H1 (cell line): ENCODE measurements around the gene MPC1. TPM values are rescaled to one million over a fixed set of nuclear protein-coding genes. Genes with fewer than 3 reads are reported as not detected.

Experiments used
- CTCF ChIA-PET: fragments of 300-600 bp; sonication (Branson Sonifier 250); formaldehyde crosslinking; loops from one replicate; lab custom pipeline; 2021; ENCODE audit not compliant: partially characterized antibody; lab: Charles Lee
- POLR2A ChIA-PET: fragments of 300-600 bp; sonication (Branson Sonifier 250); formaldehyde crosslinking; loops from one replicate; lab custom pipeline; 2021; ENCODE audit warnings: inconsistent platforms; ENCODE audit not compliant: partially characterized antibody; lab: Charles Lee
- DNase-seq, 2 experiments: peaks; one replicate each; pipeline versions ENCODE4 v3.0.0 to v3.0.0-alpha.2; 2010 to 2022; ENCODE audit warnings: low spot score in 2 of 2, low read depth in 1 of 2, mixed read lengths in 1 of 2
- FAIRE-seq: peaks from 2 replicates; lab custom pipeline; 2011; peaks lifted over from hg19 to GRCh38; lab: Jason Lieb, UNC
- H2AFZ ChIP-seq: 2 replicates; pipeline ENCODE4 v1.8.1; 2012; ENCODE audit warnings: low read length, inconsistent platforms
- H2AK5ac ChIP-seq: 2 replicates; pipeline ENCODE4 v1.6.1; 2013; ENCODE audit warnings: low read depth, low read length
- H2BK120ac ChIP-seq: replicated peaks from 2 replicates; pipeline ENCODE3; 2013; ENCODE audit warnings: low read depth, low read length, inconsistent platforms
- H2BK12ac ChIP-seq: 2 replicates; pipeline ENCODE4 v1.6.1; 2013; ENCODE audit warnings: low read depth, low read length
- H2BK15ac ChIP-seq: 2 replicates; pipeline ENCODE4 v1.6.1; 2013; ENCODE audit warnings: low read length
- H2BK20ac ChIP-seq: 2 replicates; pipeline ENCODE4 v1.6.1; 2013; ENCODE audit warnings: low read length
- H2BK5ac ChIP-seq: 2 replicates; pipeline ENCODE4 v1.6.1; 2013; ENCODE audit warnings: low read depth, low read length
- H3K14ac ChIP-seq: 2 replicates; pipeline ENCODE4 v1.6.1; 2013; ENCODE audit warnings: inconsistent platforms; ENCODE audit not compliant: insufficient read length
- H3K18ac ChIP-seq: 2 replicates; pipeline ENCODE4 v1.6.1; 2013; ENCODE audit warnings: low read length; ENCODE audit errors: extremely low read depth
- H3K23ac ChIP-seq: 2 replicates; pipeline ENCODE4 v1.6.1; 2013; ENCODE audit warnings: inconsistent platforms; ENCODE audit not compliant: insufficient read length
- H3K23me2 ChIP-seq: 2 replicates; pipeline ENCODE4 v1.6.1; 2013; ENCODE audit warnings: low read depth, low read length
- H3K27ac ChIP-seq: 2 replicates; pipeline ENCODE4 v1.6.1; 2011; ENCODE audit warnings: low read depth, low read length, inconsistent platforms
- H3K27me3 ChIP-seq, 4 experiments: replicated peaks in 1 of 4; 1 replicate in 1 of 4; 2 replicates in 3 of 4; pipeline versions ENCODE4 v1.6.1 to v1.8.1; 2011 to 2013; ENCODE audit warnings: low read length in 3 of 4, mild to moderate bottlenecking in 3 of 4, inconsistent platforms in 2 of 4, mixed read lengths in 2 of 4, moderate library complexity in 1 of 4; ENCODE audit not compliant: control insufficient read depth in 3 of 4, insufficient read depth in 3 of 4; ENCODE audit errors: extremely low read depth in 1 of 4
- H3K36me3 ChIP-seq, 4 experiments: 2 replicates each; pipeline versions ENCODE4 v1.6.1 to v1.8.1; 2011 to 2013; ENCODE audit warnings: mild to moderate bottlenecking in 4 of 4, low read length in 3 of 4, moderate library complexity in 2 of 4, control low read depth in 1 of 4, inconsistent platforms in 1 of 4; ENCODE audit not compliant: insufficient read depth in 4 of 4, control insufficient read depth in 2 of 4
- H3K4ac ChIP-seq: replicated peaks from 2 replicates; pipeline ENCODE3; 2013; ENCODE audit warnings: low read length, low read depth, mixed read lengths, inconsistent platforms; ENCODE audit not compliant: insufficient read length
- H3K4me1 ChIP-seq, 4 experiments: replicated peaks in 1 of 4; 1 replicate in 1 of 4; 2 replicates in 3 of 4; pipeline versions ENCODE4 v1.6.1 to v1.8.1; 2011 to 2013; ENCODE audit warnings: low read length in 3 of 4, inconsistent platforms in 2 of 4, mixed read lengths in 1 of 4; ENCODE audit not compliant: insufficient read depth in 4 of 4, control insufficient read depth in 3 of 4
- H3K4me2 ChIP-seq, 2 experiments: 2 replicates each; pipeline versions ENCODE4 v1.6.1 to v1.8.1; 2011 to 2013; ENCODE audit warnings: low read depth in 2 of 2, low read length in 2 of 2, control low read depth in 1 of 2, inconsistent platforms in 1 of 2, mild to moderate bottlenecking in 1 of 2; ENCODE audit not compliant: insufficient read depth in 1 of 2
- H3K4me3 ChIP-seq, 4 experiments: fragments of 200-600, 300-600 bp in 1 of 4; sonication (generic), shearing (Covaris generic), sonication (Bioruptor Twin) in 1 of 4; 2 replicates each; pipeline versions ENCODE4 v1.5.1 to v1.8.1; 2011 to 2016; ENCODE audit warnings: low read length in 4 of 4, low read depth in 3 of 4, control low read depth in 2 of 4, inconsistent platforms in 2 of 4, mild to moderate bottlenecking in 2 of 4, mixed read lengths in 1 of 4, moderate library complexity in 1 of 4; ENCODE audit not compliant: insufficient read depth in 2 of 4; ENCODE audit errors: extremely low read depth in 1 of 4
- H3K56ac ChIP-seq: replicated peaks from 2 replicates; pipeline ENCODE3; 2013; ENCODE audit warnings: low read depth, mild to moderate bottlenecking, mixed read lengths, low read length, inconsistent platforms; ENCODE audit not compliant: insufficient read length
- H3K79me1 ChIP-seq: 2 replicates; pipeline ENCODE4 v1.6.1; 2013; ENCODE audit warnings: low read depth, low read length, control low read depth
- H3K79me2 ChIP-seq, 2 experiments: 2 replicates each; pipeline versions ENCODE4 v1.6.1 to v1.8.1; 2012 to 2013; ENCODE audit warnings: low read length in 2 of 2, mild to moderate bottlenecking in 2 of 2, inconsistent platforms in 1 of 2; ENCODE audit not compliant: insufficient read depth in 2 of 2, control insufficient read depth in 1 of 2
- H3K9ac ChIP-seq, 4 experiments: replicated peaks in 1 of 4; 1 replicate in 1 of 4; 2 replicates in 3 of 4; pipeline versions ENCODE4 v1.6.1 to v1.8.1; 2011 to 2013; ENCODE audit warnings: low read depth in 3 of 4, low read length in 3 of 4, control low read depth in 2 of 4, mild to moderate bottlenecking in 2 of 4, moderate library complexity in 2 of 4, inconsistent platforms in 1 of 4; ENCODE audit errors: extremely low read depth in 1 of 4
- H3K9me3 ChIP-seq, 2 experiments: 2 replicates each; pipeline versions ENCODE4 v1.6.1 to v1.8.1; 2012 to 2013; ENCODE audit warnings: mild to moderate bottlenecking in 2 of 2, moderate library complexity in 2 of 2, control low read depth in 1 of 2, inconsistent platforms in 1 of 2, low read depth in 1 of 2, low read length in 1 of 2, mixed read lengths in 1 of 2; ENCODE audit not compliant: insufficient read depth in 2 of 2
- H4K20me1 ChIP-seq, 2 experiments: replicated peaks in 1 of 2; 2 replicates each; pipeline versions ENCODE3 to v1.8.1; 2011 to 2013; ENCODE audit warnings: inconsistent platforms in 2 of 2, low read length in 2 of 2, mild to moderate bottlenecking in 1 of 2; ENCODE audit not compliant: insufficient read depth in 2 of 2, control insufficient read depth in 1 of 2
- H4K5ac ChIP-seq: 2 replicates; pipeline ENCODE4 v1.6.1; 2013; ENCODE audit warnings: low read length, low read depth, mixed read lengths, inconsistent platforms; ENCODE audit not compliant: insufficient read length
- H4K8ac ChIP-seq: 2 replicates; pipeline ENCODE4 v1.8.0; 2013; ENCODE audit warnings: mild to moderate bottlenecking, moderate library complexity, low read length, inconsistent platforms; ENCODE audit not compliant: insufficient read depth; ENCODE audit errors: extremely low read depth
- H4K91ac ChIP-seq: replicated peaks from 2 replicates; pipeline ENCODE3; 2013; ENCODE audit warnings: low read length, mixed read lengths, inconsistent platforms; ENCODE audit not compliant: insufficient read length
- ASH2L ChIP-seq: fragments of 200-600, 300-600 bp; sonication (generic); IDR thresholded peaks from one replicate; pipeline ENCODE4 v1.7.1; 2017; ENCODE audit warnings: low read length
- ATF3 ChIP-seq: IDR thresholded peaks from 2 replicates; pipeline ENCODE4 v1.6.1; 2011; ENCODE audit warnings: low read depth, mild to moderate bottlenecking, low read length; ENCODE audit not compliant: insufficient read depth
- BCL11A ChIP-seq, 2 experiments: IDR thresholded peaks; one replicate each; pipeline ENCODE4 v1.6.1; 2011; ENCODE audit warnings: low read depth in 2 of 2, low read length in 2 of 2, mild to moderate bottlenecking in 2 of 2
- BRCA1 ChIP-seq: IDR thresholded peaks from 2 replicates; pipeline ENCODE4 v1.6.1; 2012; ENCODE audit warnings: low read depth, low read length, improper control_type of control experiment
- CREB1 ChIP-seq: IDR thresholded peaks from 2 replicates; pipeline ENCODE4 v1.6.1; 2012; ENCODE audit warnings: inconsistent platforms
- HDAC2 ChIP-seq, 2 experiments: fragments of 300-600 bp in 1 of 2; sonication (generic) in 1 of 2; IDR thresholded peaks; 2 replicates each; pipeline ENCODE4 v1.6.1; 2011 to 2012; ENCODE audit warnings: low read depth in 2 of 2, low read length in 2 of 2, mild to moderate bottlenecking in 2 of 2, moderate library complexity in 2 of 2, borderline replicate concordance in 1 of 2, inconsistent platforms in 1 of 2
- HDAC6 ChIP-seq: IDR thresholded peaks from one replicate; pipeline ENCODE4 v1.7.1; 2012; ENCODE audit warnings: low read depth, mild to moderate bottlenecking, inconsistent platforms, low read length, moderate library complexity
- JUND ChIP-seq: IDR thresholded peaks from 2 replicates; pipeline ENCODE4 v1.6.1; 2011; ENCODE audit warnings: mild to moderate bottlenecking, improper control_type of control experiment, low read length
- MAFK ChIP-seq: IDR thresholded peaks from 2 replicates; pipeline ENCODE4 v1.6.1; 2012; ENCODE audit warnings: low read depth, mild to moderate bottlenecking, improper control_type of control experiment, low read length
- RFX5 ChIP-seq: IDR thresholded peaks from 2 replicates; pipeline ENCODE4 v1.6.1; 2011; ENCODE audit warnings: low read depth, low read length, improper control_type of control experiment, borderline replicate concordance
- RXRA ChIP-seq: IDR thresholded peaks from 2 replicates; pipeline ENCODE4 v1.6.1; 2011; ENCODE audit warnings: low read depth, mild to moderate bottlenecking, low read length, moderate library complexity; ENCODE audit not compliant: insufficient read depth
- SAP30 ChIP-seq: fragments of 300-600 bp; sonication (generic); IDR thresholded peaks from 2 replicates; pipeline ENCODE4 v1.7.1; 2012; ENCODE audit warnings: low read length, moderate library complexity, mild to moderate bottlenecking, inconsistent platforms; ENCODE audit not compliant: insufficient read depth, insufficient replicate concordance
- TBP ChIP-seq: IDR thresholded peaks from 2 replicates; pipeline ENCODE4 v1.6.1; 2011; ENCODE audit warnings: low read depth, low read length, improper control_type of control experiment
- TCF12 ChIP-seq: IDR thresholded peaks from 2 replicates; pipeline ENCODE4 v1.6.1; 2011; ENCODE audit warnings: low read depth, mild to moderate bottlenecking, low read length
- WGBS, 2 experiments: shearing (Covaris generic) in 1 of 2; methylation state at CpG; one replicate each; pipeline versions ENCODE4 v1.1.6 to v1.1.7; 2013 to 2015; ENCODE audit warnings: low lambda C conversion rate in 2 of 2, mixed read lengths in 2 of 2, inconsistent platforms in 1 of 2, low coverage in 1 of 2, missing lambda C conversion rate in 1 of 2; ENCODE audit not compliant: insufficient replicate concordance in 2 of 2, insufficient coverage in 1 of 2, insufficient read length in 1 of 2; ENCODE audit errors: extremely low coverage in 1 of 2, missing lambda C conversion rate in 1 of 2; 5-methylcytosine and 5-hydroxymethylcytosine counted together
- polyA plus RNA-seq, 7 experiments: library from polyadenylated mRNA; depleted of rRNA in 3 of 7; stranded (reverse) in 5 of 7; unstranded in 2 of 7; fragments of >200 nt in 5 of 7; fragments of 200-250 nt in 2 of 7; gene quantifications; 1 replicate in 5 of 7; 2 replicates in 1 of 7; 4 replicates in 1 of 7; pipeline versions ENCODE4 v1.2.1 to v1.2.3, GENCODE V29; 2011 to 2013; ENCODE audit warnings: missing spikeins in 2 of 7, mixed read lengths in 2 of 7
- total RNA-seq: library from RNA; stranded (reverse); fragmentation: NEBNext Ultra II Directional; extraction: Animal tissue kit (Norgen Biotek cat#: 25700); gene quantifications from 2 replicates; pipeline ENCODE4 v1.2.1, GENCODE V29; 2021

MPC1 gene
- total and polyA plus RNA-seq, 2 of the 8 experiments (the other 6 are each of a cell fraction or from before 2014, with no cell fraction given): 10.2 to 12.6 TPM

GRCh38 chr6:166413491-166413951 lies 30.8 kb upstream of the MPC1 start:
- Histone ChIP-seq H3K4me1 (peaks cover 0 to 3% (median 0%) of the 10 kb centered on the region in 4 experiments; a peak in 2 of 7 replicates), H3K23me2 (peaks cover 12% of the 10 kb centered on the region; the same call in 1 of the 2 replicates), H3K27ac (no peak overlapping the region), H3K4me2 (no peak overlapping the region), H2BK120ac (no peak overlapping the region), H2BK15ac (no peak overlapping the region), H3K23ac (no peak overlapping the region), H3K4ac (no peak overlapping the region), H2BK5ac (no peak overlapping the region), H4K5ac (no peak overlapping the region), H4K20me1 (peaks cover 0 to 8% of the 10 kb centered on the region in 2 experiments), H3K4me3 (no peak overlapping the region), H2BK12ac (no peak overlapping the region), H2AFZ (no peak overlapping the region), H3K9ac (no peak overlapping the region), H3K36me3 (peaks cover 0 to 5% (median 1%) of the 10 kb centered on the region in 4 experiments; a peak in 5 of 8 replicates), H3K79me1 (no peaks in the 10 kb centered on the region; the same call in 1 of the 2 replicates), H3K14ac (no peak overlapping the region), H4K91ac (no peak overlapping the region), H3K79me2 (no peaks in the 10 kb centered on the region), H3K27me3 (no peaks in the 10 kb centered on the region), H2BK20ac (no peak overlapping the region), H3K18ac (no peak overlapping the region), H3K56ac (no peak overlapping the region), H3K9me3 (no peaks in the 10 kb centered on the region), H2AK5ac (no peak overlapping the region), H4K8ac (no peak overlapping the region)
- DNase-seq: no peak
- POLR2A ChIA-PET: no interaction called here
- whole genome bisulfite sequencing, 2 experiments: 89% methylated on average over 16 of the region's 17 CpGs; no CpG with 5 or more reads in 1 of the 2 experiments
- CTCF ChIA-PET: no interaction called here
- FAIRE-seq: no peak
- no peak for TF ChIP-seq ASH2L
- no peak for TF ChIP-seq HDAC6
- no peak for TF ChIP-seq ATF3
- TF ChIP-seq HDAC2 (IDR thresholded peaks at IDR 0.05; ENCODE audit: borderline replicate concordance in 1 of 2, low read depth in 2 of 2, low read length in 2 of 2): no peak
- TF ChIP-seq BRCA1: no peak
- TF ChIP-seq MAFK: no peak
- no peak for TF ChIP-seq RXRA
- no peak for TF ChIP-seq TBP
- TF ChIP-seq TCF12: no peak
- no peak for TF ChIP-seq JUND
- TF ChIP-seq RFX5: no peak
- TF ChIP-seq SAP30: no peak
- TF ChIP-seq CREB1: no peak
- TF ChIP-seq BCL11A (IDR thresholded peaks at IDR 0.05; ENCODE audit: low read depth in 2 of 2, low read length in 2 of 2): no peak
